ENCODE data around the gene MALAT1.

The MALAT1 gene

DNA sequence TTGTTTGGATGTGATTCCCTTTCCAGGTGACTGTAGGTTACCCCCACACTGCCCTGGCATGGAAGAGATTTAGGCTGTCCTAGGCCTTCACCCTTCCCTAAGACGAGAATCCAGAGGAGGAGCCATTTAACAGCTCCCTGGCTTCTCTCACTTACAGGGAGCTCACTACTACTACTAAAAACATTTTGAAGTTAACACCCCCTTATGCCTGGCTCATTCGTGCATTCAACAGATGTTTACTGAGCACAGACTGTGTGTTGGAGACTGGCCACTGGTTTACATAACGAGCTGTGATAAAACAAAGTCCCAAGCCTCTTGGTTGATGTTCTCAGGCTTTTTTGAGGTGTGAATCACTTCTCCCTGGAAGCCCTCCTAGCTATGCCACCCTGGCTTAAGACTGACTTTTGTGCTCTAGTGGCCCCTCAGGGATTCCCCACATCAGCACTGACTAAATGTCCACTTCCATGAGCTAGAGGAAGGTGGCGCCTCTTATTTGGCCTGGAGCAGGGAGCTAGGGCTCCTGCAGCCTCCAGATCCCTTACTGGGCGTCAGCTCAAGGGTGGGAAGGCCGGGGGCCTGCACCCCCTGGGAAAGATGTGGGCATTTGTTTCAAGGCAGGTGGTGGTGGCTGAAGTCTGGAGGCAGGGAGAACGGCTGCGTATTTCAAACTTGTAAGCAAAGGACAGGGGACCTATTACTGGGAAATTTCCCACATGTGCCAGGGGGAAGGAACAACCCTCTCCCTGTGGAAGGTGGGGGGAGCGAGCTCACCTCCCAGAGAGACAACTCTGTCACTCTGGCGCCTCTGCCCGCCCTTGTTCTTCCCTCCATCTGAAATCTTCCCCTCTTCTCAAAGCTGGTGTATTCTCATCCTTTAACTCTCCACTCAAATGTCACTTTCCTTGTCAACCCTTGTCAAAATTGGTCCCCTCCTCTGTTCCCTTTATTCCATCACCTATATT, 19.4 kb upstream of the MALAT1 start:
- DNase-seq = no peak

DNA sequence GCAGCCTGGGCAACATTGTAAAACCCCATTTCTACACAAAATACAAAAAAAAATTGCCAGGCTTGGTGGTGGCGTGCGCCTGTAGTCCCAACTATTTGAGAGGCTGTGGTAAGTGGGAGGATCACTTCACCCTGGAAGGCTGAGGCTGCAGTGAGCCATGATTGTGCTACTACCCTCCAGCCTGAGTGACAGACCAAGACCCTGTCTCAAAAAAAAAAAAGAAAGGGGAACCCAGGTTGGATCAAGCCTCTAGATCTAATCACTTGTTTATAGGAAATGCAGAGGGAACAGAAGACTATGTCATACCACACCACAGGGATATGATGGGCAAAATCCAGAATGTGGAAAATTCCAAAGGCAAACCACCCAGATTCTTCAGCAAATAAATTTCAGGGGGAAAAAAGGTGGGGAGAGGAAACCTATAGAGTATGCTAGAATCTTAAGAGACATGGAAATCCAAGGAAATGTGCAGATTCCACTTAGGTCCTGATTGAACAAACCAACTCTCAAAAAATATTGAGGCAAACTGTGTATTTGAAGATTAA, 16.5 kb upstream of the MALAT1 start:
- DNase-seq = no peak

DNA sequence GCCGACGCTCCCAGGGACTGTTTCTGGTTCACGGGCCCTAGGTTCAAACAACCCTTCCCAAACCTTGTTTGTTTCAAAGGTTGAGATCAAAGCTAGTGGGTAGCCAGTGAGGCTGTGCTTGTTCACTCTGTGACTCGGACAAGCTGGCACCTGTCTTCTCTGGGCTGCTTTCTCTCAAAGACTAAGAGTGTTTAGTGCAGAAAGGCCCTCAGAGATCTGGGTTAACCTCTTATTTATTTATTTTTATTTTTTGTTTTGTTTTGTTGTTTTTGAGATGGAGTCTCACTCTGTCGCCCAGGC, 13.0 kb upstream of the MALAT1 start:
- DNase-seq = no peak

DNA sequence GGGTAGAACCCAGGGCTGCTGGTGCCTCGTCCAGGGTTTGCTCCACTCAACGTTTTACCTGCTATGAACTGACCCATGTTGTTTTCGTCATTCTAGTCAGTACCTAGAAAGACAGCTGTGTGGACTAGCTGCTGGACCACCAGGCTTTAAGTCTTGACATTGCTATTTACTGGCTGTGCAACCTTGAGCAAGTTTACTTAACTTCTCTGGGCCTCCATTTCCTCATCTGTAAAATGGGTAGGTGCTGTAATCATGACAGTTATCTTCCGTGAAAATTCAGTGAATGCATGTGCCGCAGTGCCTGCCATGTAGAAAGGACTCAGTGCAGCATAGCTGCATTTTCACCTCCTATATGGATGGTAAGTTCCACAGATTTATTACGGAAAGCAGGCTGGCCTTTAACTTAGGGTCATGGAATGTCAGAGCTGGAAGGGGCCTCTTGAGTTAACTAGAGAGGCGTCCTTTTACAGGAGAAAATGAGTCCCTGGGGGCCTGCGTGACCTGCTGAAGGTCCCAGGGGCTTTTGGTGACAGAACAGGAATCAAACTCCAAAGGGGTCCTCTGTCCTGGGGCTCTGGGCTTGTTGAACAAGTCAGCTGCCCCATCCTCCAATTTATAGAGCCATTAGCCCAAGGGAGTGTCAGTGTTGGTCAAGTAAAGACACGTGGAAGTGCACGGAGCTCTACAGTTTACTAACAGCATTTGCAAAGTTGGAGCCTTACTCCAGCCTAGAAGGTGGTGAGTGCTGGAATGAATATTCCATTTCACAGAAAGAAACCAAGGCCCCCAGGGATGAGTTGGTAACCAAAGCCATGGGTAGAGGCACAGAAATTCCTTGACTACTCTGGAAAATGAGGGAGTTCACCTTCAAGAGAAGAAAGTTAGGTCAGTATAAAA, 12.0 kb upstream of the MALAT1 start:
- DNase-seq = no peak

DNA sequence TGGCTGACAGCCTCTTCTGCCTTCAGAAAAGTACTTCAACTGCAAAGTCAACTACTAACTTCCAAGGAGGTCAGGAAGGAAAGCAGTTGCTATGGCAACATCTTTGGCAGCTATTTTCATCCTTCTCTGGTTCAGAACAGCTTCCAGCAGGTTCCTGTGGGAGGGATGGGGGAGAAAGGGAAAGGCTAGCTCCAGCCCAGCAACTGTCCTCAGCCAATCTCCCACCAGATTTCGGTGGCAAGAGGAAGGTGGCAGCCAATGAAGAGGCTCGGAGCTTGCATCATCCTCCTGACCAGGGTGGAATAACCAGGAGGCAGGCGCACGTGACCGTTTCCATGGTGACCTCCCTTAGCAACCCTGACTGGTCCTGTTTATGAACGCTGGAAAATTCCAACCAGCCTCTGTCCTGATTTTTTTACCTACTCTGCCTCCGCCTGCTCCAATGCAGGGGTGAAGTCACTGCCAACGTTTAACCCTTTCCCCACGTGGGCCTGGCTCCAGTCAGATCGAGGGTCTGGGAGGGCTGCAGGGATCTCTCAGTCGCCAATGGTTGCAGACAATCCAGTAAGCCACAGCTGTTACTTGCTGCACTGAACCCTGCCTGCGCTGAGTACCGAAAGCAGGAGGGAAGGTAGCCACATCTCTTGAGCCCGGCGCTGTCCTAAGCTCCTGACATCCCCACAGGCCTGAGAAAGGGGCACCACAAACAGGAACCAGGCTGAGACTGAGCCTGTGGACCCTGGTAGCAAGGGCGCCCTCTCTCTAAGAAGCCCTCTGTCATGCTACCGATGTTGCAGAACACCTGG, 11.2 kb upstream of the MALAT1 start:
- DNase-seq = no peak

DNA sequence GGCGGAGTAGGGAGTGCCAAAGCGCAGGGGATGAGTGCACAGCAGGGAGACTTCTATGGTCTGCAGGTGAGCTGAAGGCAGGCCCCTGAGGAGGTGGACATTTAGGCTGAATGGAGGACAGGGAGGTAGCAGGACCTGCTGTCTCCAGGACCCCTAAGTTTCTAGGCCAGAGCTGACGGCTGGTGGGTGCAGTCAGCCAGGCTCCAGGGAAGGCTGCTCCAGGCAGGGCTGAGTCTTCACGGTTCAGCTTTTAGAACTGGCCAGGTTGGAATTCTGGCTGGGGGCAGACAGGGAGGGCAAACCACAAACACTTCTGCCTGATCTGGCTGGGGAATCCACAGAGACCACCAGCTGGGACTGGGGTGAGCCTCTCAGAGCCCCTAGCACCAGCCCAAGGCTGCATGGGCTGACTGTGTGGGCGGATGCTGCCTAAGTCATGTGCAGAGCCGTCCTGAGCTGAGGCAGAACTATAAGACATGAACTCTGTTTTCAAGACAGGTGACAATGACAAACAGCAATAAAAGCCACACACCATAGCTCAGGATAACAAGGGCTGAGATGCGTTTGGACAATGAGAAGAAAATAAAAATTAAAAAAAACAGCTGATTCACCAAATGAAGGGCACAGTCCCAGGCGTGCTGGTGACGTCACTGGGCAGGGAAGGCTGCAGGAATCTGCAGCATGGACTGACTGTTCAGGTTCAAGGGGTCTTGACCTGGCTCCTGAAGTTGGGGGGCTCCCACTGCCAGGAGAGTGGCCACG, 10.4 kb upstream of the MALAT1 start:
- DNase-seq = no peak

DNA sequence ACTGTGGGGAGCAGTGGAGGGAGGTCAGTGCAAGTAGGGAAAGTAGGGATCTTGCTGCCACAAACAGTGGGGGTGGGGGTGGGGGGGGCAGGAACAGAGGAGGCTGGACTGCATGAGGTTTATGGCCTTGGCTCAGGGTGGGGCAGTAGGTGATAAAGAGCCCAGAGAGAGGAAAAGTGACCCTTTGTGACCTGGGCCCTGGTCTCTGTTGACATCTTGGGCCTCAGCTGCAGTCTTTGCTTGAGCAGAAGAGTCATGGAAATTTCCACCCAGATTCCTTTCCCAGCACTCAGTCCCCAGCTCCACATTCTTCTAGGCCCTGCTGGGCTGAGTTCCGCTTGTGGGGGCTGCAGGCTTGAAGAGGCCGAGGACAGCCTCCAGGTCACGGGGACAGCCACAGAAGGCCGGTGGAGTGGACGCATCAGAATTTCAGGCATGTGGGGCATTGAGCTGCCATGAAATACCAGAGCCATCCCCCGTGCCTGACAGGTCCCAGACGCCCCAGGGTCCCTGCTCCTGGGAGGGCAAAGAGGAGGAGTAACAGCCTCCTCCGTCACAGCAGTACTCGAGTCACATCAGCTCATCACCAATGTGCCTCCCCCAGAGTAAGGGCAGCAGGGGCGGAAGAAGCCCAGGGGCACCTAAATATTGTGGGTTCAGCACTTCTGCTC, 9.7 kb upstream of the MALAT1 start:
- no peak for DNase-seq

DNA sequence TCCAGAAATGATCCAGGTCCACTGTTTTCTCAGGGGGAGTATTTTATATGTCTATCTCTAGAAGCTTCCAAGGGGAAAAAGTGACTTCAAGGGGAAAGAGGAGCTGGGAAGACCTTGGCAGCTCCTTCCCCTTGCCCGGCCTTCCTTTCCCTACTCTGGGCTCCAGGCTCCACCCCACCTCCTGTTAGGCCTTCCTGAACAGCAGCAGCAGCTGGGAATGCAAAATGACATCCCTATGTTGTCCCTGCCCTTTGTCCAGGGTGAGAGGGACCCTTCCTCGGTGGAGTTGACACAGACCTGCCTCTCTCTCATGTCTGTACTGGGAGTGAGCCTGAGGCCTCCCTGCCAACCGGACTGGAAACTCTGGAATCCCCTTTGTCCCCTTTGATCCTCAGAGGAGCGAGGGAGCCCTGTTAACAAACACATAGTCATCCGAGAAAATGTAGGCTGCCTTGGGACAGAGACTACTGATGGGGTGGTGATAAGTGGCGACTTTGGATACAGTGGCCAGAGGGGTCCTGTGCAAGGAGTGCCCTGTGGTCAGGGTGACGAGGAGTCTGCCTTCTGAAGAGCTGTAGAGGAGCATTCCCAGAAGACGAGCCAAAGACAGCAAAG, 9.0 kb upstream of the MALAT1 start:
- DNase-seq = no peak

DNA sequence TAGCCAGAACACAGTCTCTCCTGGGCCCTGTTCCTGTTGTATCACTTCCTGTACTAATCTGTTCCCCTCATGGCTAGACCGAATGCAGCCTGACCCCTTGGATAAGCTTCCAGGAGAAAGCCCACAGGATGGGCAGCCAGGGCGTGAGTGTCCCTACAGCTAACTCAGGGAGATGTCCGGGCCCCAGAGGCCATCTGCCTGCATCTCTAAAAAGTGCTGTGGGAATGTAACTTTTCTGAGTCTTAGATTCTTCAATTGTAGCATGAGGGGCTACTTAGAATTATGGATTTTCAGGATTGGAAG, 7.7 kb upstream of the MALAT1 start:
- DNase-seq = no peak

DNA sequence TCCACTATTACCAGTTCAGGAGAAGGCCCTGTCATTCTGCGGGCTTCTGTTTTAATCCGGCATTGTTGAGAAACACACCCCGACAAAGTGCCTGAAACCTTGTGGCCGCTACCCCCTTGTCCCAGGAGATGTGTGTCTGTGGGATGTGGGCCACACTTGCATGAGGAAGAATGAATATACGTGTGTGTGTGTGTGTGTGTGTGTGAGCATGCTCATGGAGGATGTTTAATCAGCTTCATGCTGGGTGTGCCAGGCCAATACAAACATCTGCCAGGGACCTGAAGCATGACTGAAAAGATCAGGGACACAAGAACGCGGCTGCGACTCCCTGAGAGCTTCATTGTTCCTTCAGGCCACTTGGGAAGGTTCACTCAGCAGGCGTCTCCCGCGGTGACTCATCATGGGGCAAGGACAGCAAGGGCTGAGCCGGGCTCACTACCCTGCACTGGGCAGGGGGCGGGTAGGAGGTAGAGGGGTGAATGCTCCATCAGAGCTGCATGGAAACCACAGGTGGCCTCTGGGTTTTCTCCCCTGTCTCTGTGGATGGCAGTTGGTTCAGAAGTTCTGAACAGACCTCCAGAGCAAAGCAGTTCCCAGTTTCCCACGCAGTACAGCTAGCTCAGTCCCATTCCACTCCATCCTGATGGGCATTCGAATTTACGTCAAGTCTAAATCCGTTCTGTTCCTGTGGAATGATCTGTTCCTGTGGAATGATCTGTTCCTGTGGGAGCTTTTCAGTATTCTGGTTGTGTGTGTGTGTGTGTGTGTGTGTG, 7.0 kb upstream of the MALAT1 start:
- DNase-seq = no peak

DNA sequence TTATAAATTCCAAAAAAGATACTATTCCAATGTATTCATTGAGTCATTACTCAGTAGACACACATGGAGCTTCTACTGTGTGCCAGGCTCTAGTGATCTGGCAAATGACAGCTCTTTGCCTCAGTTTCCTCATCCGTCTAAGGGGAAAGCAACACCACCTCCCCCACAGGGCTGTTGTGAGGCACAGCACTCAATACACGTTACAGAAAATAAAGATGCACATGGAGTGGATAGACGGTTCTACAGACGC, 6.5 kb upstream of the MALAT1 start:
- no peak for DNase-seq

DNA sequence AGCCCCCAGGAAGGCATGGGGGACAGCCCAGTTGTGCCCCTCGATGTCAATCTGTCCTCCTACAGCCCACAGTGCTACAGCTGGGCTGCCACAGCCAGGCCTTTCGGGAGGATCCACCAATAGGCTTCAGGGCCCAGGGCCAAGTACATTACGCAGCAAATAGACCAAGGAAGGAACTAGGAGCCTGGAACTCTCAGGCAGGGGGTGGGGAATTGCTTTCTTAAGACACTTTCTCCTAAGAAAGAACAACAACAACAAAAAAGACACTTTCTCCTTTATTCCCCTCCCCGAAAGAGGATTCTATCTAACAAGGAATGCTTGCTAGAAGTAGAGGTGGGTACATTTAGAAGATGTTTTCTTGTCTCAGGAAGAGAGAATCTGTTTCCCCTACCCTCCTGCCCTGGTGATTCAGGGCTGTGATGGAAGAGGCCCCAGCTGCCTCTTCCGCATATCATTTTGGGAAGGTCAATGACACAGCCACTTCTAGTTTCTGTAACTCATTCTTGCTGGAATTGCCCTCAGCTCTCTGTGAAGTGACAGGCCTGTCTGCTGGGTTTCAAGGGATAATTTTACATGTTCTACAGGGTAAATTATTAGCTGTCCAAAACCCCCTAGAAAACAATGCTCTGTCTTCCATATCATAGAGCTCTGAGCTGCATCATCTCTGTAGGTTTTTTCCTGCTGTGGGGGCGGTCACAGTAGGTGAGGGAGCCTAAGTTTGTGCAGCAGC, 6.0 kb upstream of the MALAT1 start:
- DNase-seq = no peak

DNA sequence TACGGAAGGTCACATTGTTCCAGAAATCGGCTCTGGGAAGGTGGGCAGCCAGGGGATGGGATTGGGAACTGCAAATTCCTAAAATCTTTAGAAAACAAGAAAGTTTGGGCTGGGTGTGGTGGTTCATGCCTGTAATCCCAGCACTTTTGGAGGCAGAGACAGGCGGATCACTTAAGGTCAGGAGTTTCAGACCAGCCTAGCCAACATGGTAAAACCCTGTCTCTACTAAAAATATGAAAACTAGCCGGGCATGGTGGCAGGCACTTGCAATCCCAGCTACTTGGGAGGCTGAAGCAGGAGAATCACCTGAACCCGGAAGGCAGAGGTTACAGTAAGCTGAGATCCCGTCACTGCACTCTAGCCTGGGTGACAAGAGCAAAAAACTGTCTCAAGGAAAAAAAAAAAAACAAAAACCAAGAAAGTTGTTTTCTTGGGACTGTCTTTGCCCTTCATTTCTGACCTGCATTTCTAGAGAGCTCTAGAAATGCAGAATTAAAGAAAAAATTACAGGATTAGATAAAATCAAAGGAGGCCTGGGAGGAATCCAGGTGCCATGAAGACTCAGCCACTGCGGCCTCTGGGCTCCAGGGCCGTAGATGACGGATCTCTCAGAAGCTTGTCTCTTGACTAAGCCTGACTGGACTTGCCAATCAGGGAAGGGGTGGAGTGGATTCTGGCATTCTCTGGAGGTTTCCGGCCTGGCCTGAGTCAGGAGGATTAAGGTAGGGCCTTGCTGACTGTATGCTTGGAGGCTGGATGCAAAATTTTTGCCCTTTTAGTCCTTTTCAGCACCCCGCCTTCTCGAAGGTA, 5.3 kb upstream of the MALAT1 start:
- no peak for DNase-seq

DNA sequence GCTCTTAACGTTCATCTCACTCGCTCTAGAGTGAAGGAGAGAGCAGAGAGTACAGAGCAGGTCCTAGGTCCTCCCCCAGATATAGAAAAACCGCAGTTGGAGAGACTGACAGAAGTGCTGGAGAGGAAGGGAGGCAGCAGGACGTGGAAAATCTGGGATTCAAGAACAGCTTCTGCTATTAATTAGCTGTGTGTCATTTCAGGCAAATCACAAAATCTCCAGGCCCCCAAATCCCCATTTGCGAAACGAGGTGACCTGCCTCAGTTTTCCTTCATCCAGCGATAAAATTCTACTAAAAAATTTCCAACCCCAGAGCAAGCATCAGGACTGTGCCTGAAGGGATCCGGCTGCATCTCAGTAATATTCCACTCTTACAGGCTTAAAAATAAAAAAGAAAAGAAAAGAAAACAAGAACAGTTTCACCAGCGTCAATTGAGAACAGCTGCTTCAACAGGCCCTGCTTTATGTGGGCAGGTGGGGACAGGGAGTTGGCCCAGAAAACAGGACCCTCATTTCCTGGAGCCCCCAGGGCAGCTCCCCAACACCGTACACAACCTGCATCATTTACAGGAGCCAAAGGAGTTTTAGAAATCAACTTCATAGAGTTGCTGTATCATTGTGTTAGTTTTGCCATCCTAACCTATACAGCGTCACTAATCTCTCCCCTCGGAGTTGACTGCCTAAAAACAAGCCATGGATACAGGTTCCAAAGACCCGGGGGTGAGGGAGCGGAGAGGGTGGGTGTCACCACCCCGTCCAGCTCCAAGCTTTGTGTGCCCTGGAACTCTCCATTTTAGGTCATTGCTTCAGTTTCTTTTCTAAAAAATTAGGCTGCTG, 2.3 kb upstream of the MALAT1 start:
- DNase-seq = no peak

DNA sequence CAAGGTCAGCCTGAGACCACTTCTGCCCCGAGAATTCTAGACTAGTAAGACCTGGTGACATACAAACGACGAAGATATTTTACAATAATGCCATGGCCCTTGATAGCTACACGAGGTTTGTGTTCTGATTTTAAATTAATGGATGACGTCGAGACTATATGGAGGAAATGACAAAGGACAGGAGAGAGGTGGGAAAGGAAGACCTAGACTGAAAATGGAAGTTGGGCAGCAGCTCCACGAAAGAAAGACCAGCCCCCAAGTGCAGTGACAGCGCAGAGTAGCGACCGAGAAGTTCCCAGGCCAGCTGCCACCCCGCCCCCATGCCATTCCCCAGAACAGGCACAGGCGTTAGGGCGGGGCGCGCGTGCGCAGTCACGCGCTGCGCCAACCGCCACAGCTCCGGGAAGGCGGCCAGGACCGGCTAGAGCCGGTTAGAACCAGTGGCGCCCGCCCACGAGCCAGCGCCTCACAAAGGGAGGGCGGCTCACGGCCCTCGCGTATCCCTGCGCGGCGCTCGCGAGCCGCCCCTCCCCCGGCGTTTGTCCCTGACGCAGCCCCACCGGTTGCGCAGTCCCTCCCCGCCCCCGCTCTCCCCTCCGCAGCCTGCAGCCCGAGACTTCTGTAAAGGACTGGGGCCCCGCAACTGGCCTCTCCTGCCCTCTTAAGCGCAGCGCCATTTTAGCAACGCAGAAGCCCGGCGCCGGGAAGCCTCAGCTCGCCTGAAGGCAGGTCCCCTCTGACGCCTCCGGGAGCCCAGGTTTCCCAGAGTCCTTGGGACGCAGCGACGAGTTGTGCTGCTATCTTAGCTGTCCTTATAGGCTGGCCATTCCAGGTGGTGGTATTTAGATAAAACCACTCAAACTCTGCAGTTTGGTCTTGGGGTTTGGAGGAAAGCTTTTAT, 1.5 kb upstream of the MALAT1 start:
- DNase-seq = peak; percentile 97

DNA sequence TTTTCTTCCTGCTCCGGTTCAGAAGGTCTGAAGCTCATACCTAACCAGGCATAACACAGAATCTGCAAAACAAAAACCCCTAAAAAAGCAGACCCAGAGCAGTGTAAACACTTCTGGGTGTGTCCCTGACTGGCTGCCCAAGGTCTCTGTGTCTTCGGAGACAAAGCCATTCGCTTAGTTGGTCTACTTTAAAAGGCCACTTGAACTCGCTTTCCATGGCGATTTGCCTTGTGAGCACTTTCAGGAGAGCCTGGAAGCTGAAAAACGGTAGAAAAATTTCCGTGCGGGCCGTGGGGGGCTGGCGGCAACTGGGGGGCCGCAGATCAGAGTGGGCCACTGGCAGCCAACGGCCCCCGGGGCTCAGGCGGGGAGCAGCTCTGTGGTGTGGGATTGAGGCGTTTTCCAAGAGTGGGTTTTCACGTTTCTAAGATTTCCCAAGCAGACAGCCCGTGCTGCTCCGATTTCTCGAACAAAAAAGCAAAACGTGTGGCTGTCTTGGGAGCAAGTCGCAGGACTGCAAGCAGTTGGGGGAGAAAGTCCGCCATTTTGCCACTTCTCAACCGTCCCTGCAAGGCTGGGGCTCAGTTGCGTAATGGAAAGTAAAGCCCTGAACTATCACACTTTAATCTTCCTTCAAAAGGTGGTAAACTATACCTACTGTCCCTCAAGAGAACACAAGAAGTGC, 661 bp upstream of the MALAT1 start:
- peak; percentile 48 for DNase-seq

DNA sequence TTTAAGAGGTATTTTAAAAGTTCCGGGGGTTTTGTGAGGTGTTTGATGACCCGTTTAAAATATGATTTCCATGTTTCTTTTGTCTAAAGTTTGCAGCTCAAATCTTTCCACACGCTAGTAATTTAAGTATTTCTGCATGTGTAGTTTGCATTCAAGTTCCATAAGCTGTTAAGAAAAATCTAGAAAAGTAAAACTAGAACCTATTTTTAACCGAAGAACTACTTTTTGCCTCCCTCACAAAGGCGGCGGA, 193 bp upstream of the MALAT1 start:
- no peak for DNase-seq
